Measurements from ENCODE around the gene DERL3.

DERL3 gene

DNA sequence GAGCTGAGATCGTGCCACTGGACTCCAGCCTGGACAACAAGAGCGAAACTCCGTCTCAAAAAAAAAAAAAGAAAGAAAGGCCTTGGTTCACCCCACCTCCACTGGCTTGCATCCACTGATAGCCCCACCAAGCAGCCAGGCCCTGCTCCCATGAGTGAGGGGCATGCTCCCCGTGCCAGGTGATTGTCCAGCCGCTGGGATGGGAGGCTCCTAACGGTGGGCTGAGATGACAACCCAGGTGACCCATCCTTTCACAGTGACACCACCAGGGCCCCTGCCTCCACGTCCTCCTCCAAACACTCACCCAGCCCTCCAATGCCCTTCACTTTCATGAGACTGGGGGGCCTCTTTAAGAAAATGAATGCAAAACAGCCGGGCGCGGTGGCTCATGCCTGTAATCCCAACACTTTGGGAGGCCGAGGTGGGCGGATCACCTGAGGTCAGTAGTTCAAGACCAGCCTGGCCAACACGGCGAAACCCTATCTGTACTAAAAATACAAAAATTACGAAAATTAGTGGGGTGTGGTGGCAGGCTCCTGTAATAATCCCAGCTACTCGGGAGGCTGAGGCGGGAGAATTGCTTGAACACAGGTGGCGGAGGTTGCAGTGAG is 8.6 kb upstream of the DERL3 start:
- no peak for DNase-seq (ENCODE audit: low read depth)

DNA sequence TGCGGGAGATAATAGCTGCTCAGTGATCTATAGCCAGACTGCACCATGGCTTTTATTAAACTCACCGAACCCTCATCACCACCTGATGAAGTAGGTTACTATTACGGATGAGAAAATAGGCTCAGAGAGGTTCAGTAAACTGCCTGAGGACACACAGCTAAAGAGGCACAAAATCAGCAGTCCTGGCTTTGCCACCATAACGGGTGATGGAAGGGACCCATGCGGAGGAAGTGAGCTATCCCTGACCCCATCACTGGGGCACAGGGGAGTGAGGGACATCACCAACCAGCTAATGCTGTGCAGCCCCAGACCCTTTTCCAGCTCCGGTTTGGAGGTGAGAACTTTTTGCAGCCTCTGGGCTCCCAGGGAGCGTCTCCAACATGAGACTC is 7.3 kb upstream of the DERL3 start:
- DNase-seq (ENCODE audit: low read depth) = no peak

- DNase-seq (ENCODE audit: low read depth) = no peak
These were observed 6.7 kb upstream of the DERL3 start for GRCh38 chr22:23845265-23846080.

- no peak for DNase-seq (ENCODE audit: low read depth)
These were observed 6.0 kb upstream of the DERL3 start for GRCh38 chr22:23844739-23845202.

DNA sequence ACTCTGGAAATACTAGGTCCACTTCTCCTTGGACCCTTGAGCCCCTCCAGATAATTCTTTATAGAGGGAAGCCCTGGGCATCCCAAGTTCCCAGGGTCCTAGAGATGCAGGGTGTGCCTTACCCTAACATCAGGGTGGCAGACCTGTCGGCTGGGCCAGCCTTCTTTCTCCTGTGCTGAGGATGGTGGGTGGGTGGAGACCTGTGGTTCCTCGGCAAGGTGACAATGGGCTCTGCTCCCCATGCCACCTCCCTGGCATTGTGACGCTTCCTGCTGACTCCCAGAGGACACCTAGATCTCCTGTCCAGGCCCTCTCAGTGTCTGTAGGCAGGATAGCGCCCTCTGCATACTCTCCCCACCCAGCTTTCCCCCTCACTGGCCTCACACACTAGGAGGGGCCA is 3.8 kb upstream of the DERL3 start:
- no peak for DNase-seq (ENCODE audit: low read depth)

- no peak for DNase-seq (ENCODE audit: low read depth)
These were observed 3.1 kb upstream of the DERL3 start for GRCh38 chr22:23841736-23842445.

DNA sequence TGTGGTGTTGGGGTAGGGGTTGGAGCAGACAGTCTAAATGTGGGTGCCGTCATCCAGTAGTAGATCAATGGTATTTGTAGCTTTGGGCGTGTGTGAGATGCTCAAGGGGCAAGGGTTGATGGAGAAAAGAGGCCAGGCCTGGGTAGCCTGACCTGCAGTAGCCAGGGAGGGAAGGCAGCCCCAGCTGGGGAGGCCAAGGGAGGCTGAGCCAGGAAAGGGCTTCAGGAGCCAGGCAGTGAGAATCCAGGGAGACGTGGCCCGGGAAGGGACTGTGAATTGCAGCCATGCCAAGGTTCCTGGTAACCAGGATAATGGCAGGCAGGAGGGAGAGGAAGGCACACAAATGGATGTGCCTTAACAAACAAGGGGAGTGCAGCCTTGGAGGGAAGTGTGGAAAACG is 2.5 kb upstream of the DERL3 start:
- DNase-seq (ENCODE audit: low read depth) = no peak

DNA sequence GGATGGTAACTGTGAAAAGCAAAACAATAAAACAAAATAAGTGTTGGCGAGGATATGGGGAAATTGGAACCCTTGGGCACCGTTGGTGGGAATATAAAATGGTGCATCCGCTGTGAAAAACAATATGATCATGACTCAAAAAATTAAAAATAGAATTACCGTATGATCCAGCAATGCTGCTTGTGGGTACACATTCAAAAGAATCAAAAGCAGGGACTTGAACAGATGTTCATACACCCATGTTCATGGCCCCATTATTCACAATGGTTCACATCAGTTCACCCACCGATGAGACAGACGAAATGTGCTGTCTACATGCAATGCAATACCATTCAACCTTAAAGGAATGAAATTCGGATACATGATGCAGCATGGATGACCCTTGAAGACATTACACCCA is 1.2 kb upstream of the DERL3 start:
- DNase-seq (ENCODE audit: low read depth) = no peak

GRCh38 chr22:23837911-23838680 is 710 bp downstream of the DERL3 start:
- DNase-seq (ENCODE audit: low read depth) = no peak

DNA sequence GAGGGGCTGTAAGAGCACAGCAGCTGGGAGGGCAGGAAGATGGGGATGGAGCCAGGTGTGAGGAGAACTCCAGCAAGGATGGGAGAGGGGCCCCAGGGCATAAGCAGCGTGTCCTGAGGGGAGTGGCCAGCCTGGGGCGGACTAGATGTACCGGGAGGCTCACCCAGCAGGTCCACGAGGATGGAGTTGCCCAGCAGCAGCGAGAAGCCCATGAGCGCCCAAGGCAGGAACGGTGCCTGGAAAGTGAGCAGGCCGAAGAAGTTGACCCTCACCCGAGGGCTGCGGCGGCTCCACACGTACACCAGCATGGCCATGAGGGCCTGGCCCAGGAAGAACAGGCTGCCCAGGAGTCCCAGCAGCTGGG is 1.3 kb downstream of the DERL3 start:
- no peak for DNase-seq (ENCODE audit: low read depth)

GRCh38 chr22:23836692-23837495 is 1.9 kb downstream of the DERL3 start:
- no peak for DNase-seq (ENCODE audit: low read depth)

- DNase-seq (ENCODE audit: low read depth) = no peak
These were observed 2.5 kb downstream of the DERL3 start for GRCh38 chr22:23836281-23836680.

DNA sequence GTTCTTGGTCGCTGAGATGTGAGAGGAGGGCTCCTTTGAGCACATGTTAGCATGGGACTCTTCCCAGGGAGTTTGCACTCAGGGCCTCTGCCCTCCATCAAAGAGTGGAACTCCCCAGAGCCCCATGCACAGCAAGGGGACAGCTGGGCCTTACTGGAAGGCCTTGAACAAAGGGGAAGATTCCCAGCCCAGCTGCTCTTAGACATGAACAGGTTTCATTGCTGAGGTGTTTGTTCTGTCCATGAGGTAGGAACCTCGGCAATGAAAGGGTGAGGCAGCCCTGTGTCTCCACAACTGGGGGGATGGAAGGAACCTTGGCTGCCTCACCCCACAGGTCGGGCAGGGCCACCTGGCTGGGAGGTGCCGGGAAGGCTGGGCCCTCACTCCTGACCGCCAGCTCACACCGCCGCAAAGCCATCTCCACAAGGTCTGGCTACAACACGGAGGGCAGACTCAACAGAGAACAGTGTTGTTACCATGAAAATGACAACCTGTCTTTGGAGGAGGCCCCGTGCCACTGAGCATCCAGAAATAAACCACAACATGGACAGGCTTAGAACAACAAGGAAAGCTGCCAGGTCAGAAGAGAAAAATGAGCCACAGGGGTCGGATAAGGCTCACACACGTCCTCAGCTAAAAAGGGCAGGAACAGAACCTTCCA is 3.2 kb downstream of the DERL3 start:
- DNase-seq (ENCODE audit: low read depth) = no peak

DNA sequence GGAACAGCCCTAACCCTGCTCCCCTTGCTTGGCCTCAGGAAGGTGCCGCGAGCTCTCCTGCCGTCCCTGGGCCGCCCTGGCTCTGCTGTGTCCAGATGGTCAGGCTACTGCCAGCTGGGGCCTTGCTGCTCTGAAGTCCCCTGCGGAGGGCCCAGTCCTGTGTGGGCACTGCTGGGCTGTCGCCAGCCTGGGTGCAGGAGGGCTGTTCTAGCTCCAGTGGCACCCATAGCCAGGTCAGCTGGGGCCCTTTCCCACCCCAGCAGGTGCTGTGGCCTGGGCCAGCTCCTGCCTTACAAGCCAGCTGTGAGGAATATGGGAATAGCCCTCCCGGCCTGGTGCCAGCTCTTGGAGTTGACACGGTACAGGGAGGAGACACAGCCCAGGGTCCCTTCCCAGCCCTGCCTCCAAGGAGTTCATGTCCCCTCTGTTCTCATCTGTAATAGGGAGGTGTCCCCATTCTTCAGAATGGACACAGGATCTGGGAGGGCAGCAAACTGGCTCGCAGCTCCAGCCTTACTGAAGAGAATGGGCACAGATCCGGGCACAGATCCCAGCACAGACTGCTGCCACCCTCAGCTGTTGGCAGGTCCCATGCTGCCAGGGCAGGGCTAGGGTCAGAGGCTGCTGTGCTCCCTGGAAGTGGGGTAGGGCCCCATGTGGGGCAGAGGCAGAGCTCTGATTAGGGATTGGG is 3.9 kb downstream of the DERL3 start:
- DNase-seq (ENCODE audit: low read depth) = no peak

DNA sequence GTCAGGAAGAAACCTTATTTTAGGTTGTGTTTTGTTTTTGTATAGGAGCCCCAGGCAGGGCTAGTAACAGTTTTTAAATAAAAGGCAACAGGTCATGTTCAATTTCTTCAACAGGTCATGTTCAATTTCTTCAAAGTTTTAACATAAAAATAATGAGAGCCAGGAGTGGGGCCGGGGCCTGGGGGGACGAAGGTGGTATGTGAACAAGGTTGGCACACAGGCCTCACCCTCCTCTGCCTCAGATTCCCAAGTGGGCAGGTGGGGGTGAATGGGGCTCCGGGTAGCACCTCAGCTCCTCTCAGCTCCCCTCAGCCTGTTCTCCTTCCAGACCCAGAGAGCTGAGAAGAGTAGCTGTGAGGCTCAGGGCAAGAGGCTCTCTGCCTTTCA is 4.4 kb downstream of the DERL3 start:
- no peak for DNase-seq (ENCODE audit: low read depth)

GRCh38 chr22:23833911-23834317 is 4.9 kb downstream of the DERL3 start:
- DNase-seq (ENCODE audit: low read depth) = no peak

DNA sequence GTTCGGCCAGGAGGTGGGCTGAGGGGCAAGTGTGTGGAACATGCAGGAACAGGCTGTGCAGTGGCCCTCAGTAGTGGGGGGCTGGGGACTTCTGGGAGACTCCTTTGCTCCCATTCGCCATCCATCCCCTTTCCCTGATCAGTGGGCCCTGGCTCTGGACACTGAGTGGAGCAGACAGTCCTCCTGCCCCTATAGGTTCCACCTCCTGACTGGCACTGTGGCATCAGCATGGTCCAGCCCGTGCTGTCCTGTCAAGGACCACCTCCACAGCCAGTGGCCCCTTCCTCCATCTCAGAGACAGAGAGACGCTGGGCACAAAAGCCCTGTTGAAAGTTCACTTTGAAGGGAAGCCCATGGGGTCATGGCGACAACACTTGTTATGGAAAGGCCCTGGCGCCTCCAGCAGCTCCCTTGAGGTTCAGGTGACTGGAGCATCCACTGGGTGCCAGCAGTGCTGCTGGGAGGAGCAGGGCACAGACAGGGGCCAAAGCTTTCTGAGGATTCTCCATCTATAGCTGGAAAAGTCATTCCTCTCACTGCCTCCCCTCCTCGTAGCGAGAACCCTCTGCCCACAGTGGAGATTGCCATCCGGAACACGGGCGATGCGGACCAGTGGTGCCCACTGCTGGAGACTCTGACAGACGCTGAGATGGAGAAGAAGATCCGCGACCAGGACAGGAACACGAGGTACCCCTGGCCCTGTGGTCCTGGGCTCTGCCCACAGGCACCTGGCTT is 5.6 kb downstream of the DERL3 start:
- no peak for DNase-seq (ENCODE audit: low read depth)

- DNase-seq (ENCODE audit: low read depth) = no peak
These were observed 6.4 kb downstream of the DERL3 start for GRCh38 chr22:23832226-23833016.

GRCh38 chr22:23831781-23832180 is 7.0 kb downstream of the DERL3 start:
- DNase-seq (ENCODE audit: low read depth) = no peak
